Activated naive CD4-positive, alpha-beta T cell treated with anti-CD3 and anti-CD28 coated beads for 36 hours (primary cell): ENCODE data around the gene ELOVL5. TPM values are rescaled to one million over a fixed set of nuclear protein-coding genes. Genes with fewer than 3 reads are reported as not detected.
"Not testable (repeated sequence)": the region's sequence is repeated elsewhere in the genome, so short reads cannot be mapped to it uniquely, and the experiment has no call there.

Experiments
- CTCF ChIA-PET: fragments of 350-600 bp; sonication (Branson Sonifier 250); formaldehyde crosslinking; loops from one replicate; lab custom pipeline; 2021; ENCODE audit warnings: antibody characterized with exemption; lab: Charles Lee
- DNase-seq: peaks from one replicate; pipeline ENCODE4 v3.0.0-alpha.2; 2020
- H3K27ac Mint-ChIP-seq: one replicate; pipeline ENCODE4 v1.8.0; 2021; ENCODE audit warnings: mild to moderate bottlenecking, mixed read lengths
- H3K27me3 Mint-ChIP-seq: one replicate; pipeline ENCODE4 v1.8.0; 2021; ENCODE audit warnings: low read depth, mixed read lengths
- H3K36me3 Mint-ChIP-seq: one replicate; pipeline ENCODE4 v1.8.0; 2021; ENCODE audit warnings: low read depth, mixed read lengths
- H3K4me1 Mint-ChIP-seq: one replicate; pipeline ENCODE4 v1.8.0; 2021; ENCODE audit warnings: low read depth, mixed read lengths
- H3K4me3 Mint-ChIP-seq: one replicate; pipeline ENCODE4 v1.8.0; 2021; ENCODE audit warnings: mild to moderate bottlenecking, moderate library complexity, mixed read lengths
- H3K9me3 Mint-ChIP-seq: one replicate; pipeline ENCODE4 v1.8.0; 2021; ENCODE audit warnings: mixed read lengths
- intact Hi-C: fragments of 100-400 bp; cut with micrococcal nuclease; formaldehyde crosslinking; loops from one replicate; pipeline ENCODE4 v1.15.1; 2023
- total RNA-seq, 2 experiments: library from RNA; stranded (reverse); gene quantifications; one replicate each; pipeline ENCODE4 v1.2.3, GENCODE V29; 2021

The ELOVL5 gene
- total RNA-seq, 2 experiments from 2014 or later, result 132 to 136 TPM

- CTCF ChIA-PET, result interaction anchor here (0.8 kb wide), 1 partner anchor 17 kb away, joined by 5 read pairs; no protein-coding TSS in a partner anchor
- intact Hi-C loops, result loop anchor here (2.0 to 10.0 kb wide), 3 partner anchors 187 to 437 kb away; partner anchors contain the start of genes GCLC and LRRC1
- Mint-ChIP-seq H3K27me3 (no peaks in the 10 kb centered on the region), H3K27ac (peak overlapping the region; percentile 96), H3K4me1 (peaks cover 39% of the 10 kb centered on the region), H3K9me3 (no peaks in the 10 kb centered on the region), H3K4me3 (no peak overlapping the region), H3K36me3 (no peaks in the 10 kb centered on the region)
- DNase-seq, result no peak
Observed at GRCh38 chr6:53357576-53358360, 9.0 kb upstream of the ELOVL5 start.

- intact Hi-C loops, result loop anchor here (10.0 kb wide), 1 partner anchor 441 kb away; the partner anchor contains the start of gene LRRC1
- H3K36me3 Mint-ChIP-seq, result no peaks in the 10 kb centered on the region
- H3K9me3 Mint-ChIP-seq, result no peaks in the 10 kb centered on the region
- no peak for DNase-seq
- peaks cover 24% of the 10 kb centered on the region for H3K4me1 Mint-ChIP-seq
- H3K27me3 Mint-ChIP-seq, result no peaks in the 10 kb centered on the region
- H3K4me3 Mint-ChIP-seq, result no peak overlapping the region
- no peak overlapping the region for H3K27ac Mint-ChIP-seq
- CTCF ChIA-PET, result no interaction called here
Observed at GRCh38 chr6:53353624-53354023, 4.9 kb upstream of the ELOVL5 start.

GRCh38 chr6:53352360-53352759, 3.6 kb upstream of the ELOVL5 start:
- Mint-ChIP-seq H3K4me1 (peaks cover 13% of the 10 kb centered on the region), H3K27ac (no peak overlapping the region), H3K27me3 (no peaks in the 10 kb centered on the region), H3K9me3 (no peaks in the 10 kb centered on the region), H3K36me3 (no peaks in the 10 kb centered on the region), H3K4me3 (no peak overlapping the region)
- intact Hi-C loops, result loop anchor here (10.0 kb wide), 1 partner anchor 442 kb away; the partner anchor contains the start of gene LRRC1
- CTCF ChIA-PET, result no interaction called here
- DNase-seq, result no peak

GRCh38 chr6:53349209-53349693, 501 bp upstream of the ELOVL5 start:
- CTCF ChIA-PET, result interaction anchor here (0.8 to 1.0 kb wide), 2 partner anchors 12 to 161 kb away, joined by 3 to 4 read pairs; no protein-coding TSS in a partner anchor
- DNase-seq, result no peak
- Mint-ChIP-seq H3K4me3 (peak overlapping the region; percentile 80), H3K27ac (peak overlapping the region; percentile 89), H3K9me3 (no peaks in the 10 kb centered on the region), H3K27me3 (no peaks in the 10 kb centered on the region), H3K36me3 (peaks cover 17% of the 10 kb centered on the region), H3K4me1 (peaks cover 41% of the 10 kb centered on the region)
- intact Hi-C loops, result loop anchor here (1.0 to 5.0 kb wide), 4 partner anchors 10 to 367 kb away; no protein-coding TSS in a partner anchor

GRCh38 chr6:53347921-53348370, 804 bp downstream of the ELOVL5 start:
- Mint-ChIP-seq H3K4me1 (peaks cover 53% of the 10 kb centered on the region), H3K36me3 (peaks cover 17% of the 10 kb centered on the region), H3K27me3 (no peaks in the 10 kb centered on the region), H3K4me3 (peak overlapping the region; percentile 80), H3K9me3 (no peaks in the 10 kb centered on the region), H3K27ac (peak overlapping the region; percentile 81)
- peak; percentile 56 for DNase-seq
- CTCF ChIA-PET, result interaction anchor here (1.0 to 2.4 kb wide), 5 partner anchors 11 to 63 kb away, joined by 3 to 8 read pairs (median 4); no protein-coding TSS in a partner anchor
- intact Hi-C loops, result loop anchor here (1.0 to 5.0 kb wide), 10 partner anchors 13 to 366 kb away; no protein-coding TSS in a partner anchor

- CTCF ChIA-PET, result interaction anchor here (1.0 to 2.4 kb wide), 6 partner anchors 9 to 137 kb away, joined by 3 to 8 read pairs (median 4); no protein-coding TSS in a partner anchor
- Mint-ChIP-seq H3K27me3 (no peaks in the 10 kb centered on the region), H3K27ac (peak overlapping the region; percentile 81), H3K4me3 (peak overlapping the region; percentile 80), H3K36me3 (peaks cover 17% of the 10 kb centered on the region), H3K9me3 (no peaks in the 10 kb centered on the region), H3K4me1 (peaks cover 57% of the 10 kb centered on the region)
- peak; percentile 46 for DNase-seq
- intact Hi-C loops, result loop anchor here (1.0 to 5.0 kb wide), 8 partner anchors 12 to 365 kb away; no protein-coding TSS in a partner anchor
Observed at GRCh38 chr6:53347250-53347920, 1.4 kb downstream of the ELOVL5 start.

- DNase-seq, H3K27me3 Mint-ChIP-seq, H3K9me3 Mint-ChIP-seq: not testable (repeated sequence)
- peaks cover 22% of the 10 kb centered on the region for H3K36me3 Mint-ChIP-seq
- H3K27ac Mint-ChIP-seq, result peak overlapping the region; percentile 81
- H3K4me1 Mint-ChIP-seq, result peaks cover 71% of the 10 kb centered on the region
- intact Hi-C loops, result loop anchor here (5.0 kb wide), 2 partner anchors 306 to 364 kb away; no protein-coding TSS in a partner anchor
- peak overlapping the region; percentile 80 for H3K4me3 Mint-ChIP-seq
- CTCF ChIA-PET, result interaction anchor here (1.0 to 2.4 kb wide), 2 partner anchors 43 to 138 kb away, joined by 4 to 8 read pairs; no protein-coding TSS in a partner anchor
Observed at GRCh38 chr6:53346049-53346448, 2.7 kb downstream of the ELOVL5 start.

GRCh38 chr6:53344969-53345368, 3.8 kb downstream of the ELOVL5 start:
- Mint-ChIP-seq H3K4me1 (peaks cover 72% of the 10 kb centered on the region), H3K27me3 (no peaks in the 10 kb centered on the region), H3K4me3 (peak overlapping the region; percentile 25), H3K27ac (peak overlapping the region; percentile 77), H3K36me3 (peaks cover 22% of the 10 kb centered on the region), H3K9me3 (no peaks in the 10 kb centered on the region)
- DNase-seq, result peak; percentile 32
- CTCF ChIA-PET, result interaction anchor here (1.0 to 1.7 kb wide), 4 partner anchors 10 to 172 kb away, joined by 3 to 4 read pairs (median 3); no protein-coding TSS in a partner anchor
- intact Hi-C loops, result loop anchor here (5.0 kb wide), 2 partner anchors 307 to 363 kb away; no protein-coding TSS in a partner anchor

GRCh38 chr6:53343092-53343491, 5.7 kb downstream of the ELOVL5 start:
- no peak overlapping the region for H3K4me3 Mint-ChIP-seq

GRCh38 chr6:53342217-53342616, 6.5 kb downstream of the ELOVL5 start:
- no peak for DNase-seq
- peaks cover 90% of the 10 kb centered on the region for H3K4me1 Mint-ChIP-seq
- peaks cover 29% of the 10 kb centered on the region for H3K36me3 Mint-ChIP-seq
- no peaks in the 10 kb centered on the region for H3K27me3 Mint-ChIP-seq
- no peak overlapping the region for H3K27ac Mint-ChIP-seq
- H3K9me3 Mint-ChIP-seq, result no peaks in the 10 kb centered on the region
- H3K4me3 Mint-ChIP-seq, result no peak overlapping the region
- CTCF ChIA-PET, result no interaction called here
- intact Hi-C loops, result no loop called here

More at GRCh38 chr6:53343092-53343491, 5.7 kb downstream of the ELOVL5 start:
- CTCF ChIA-PET, result no interaction called here
- H3K27me3 Mint-ChIP-seq, result no peaks in the 10 kb centered on the region
- H3K4me1 Mint-ChIP-seq, result peaks cover 81% of the 10 kb centered on the region
- DNase-seq, result no peak
- intact Hi-C loops, result no loop called here
- no peak overlapping the region for H3K27ac Mint-ChIP-seq
- peaks cover 22% of the 10 kb centered on the region for H3K36me3 Mint-ChIP-seq
- H3K9me3 Mint-ChIP-seq, result no peaks in the 10 kb centered on the region

- no peaks in the 10 kb centered on the region for H3K9me3 Mint-ChIP-seq
- H3K4me1 Mint-ChIP-seq, result peaks cover 91% of the 10 kb centered on the region
- H3K27ac Mint-ChIP-seq, result no peak overlapping the region
- H3K4me3 Mint-ChIP-seq, result no peak overlapping the region
- intact Hi-C loops, result no loop called here
- no peaks in the 10 kb centered on the region for H3K27me3 Mint-ChIP-seq
- peaks cover 21% of the 10 kb centered on the region for H3K36me3 Mint-ChIP-seq
- DNase-seq, result no peak
- CTCF ChIA-PET, result interaction anchor here (0.6 to 1.1 kb wide), 3 partner anchors 9 to 17 kb away, joined by 3 to 6 read pairs (median 5); no protein-coding TSS in a partner anchor
Observed at GRCh38 chr6:53340536-53340935, 8.2 kb downstream of the ELOVL5 start.
